NCI-H1048 (cell line): ENCODE data around the gene LAMA3.

Experiments used
- DNase-seq: peaks from one replicate; lab custom pipeline; 2025; lab: John Stamatoyannopoulos, UW

Gene LAMA3

GRCh38 chr18:23778828-23779227 lies 89.6 kb downstream of the LAMA3 start:
- no peak for DNase-seq

- no peak for DNase-seq
These were observed 90.5 kb downstream of the LAMA3 start for GRCh38 chr18:23779696-23780303.

GRCh38 chr18:23784832-23785245 lies 95.6 kb downstream of the LAMA3 start:
- DNase-seq, result no peak

GRCh38 chr18:23793051-23793450 lies 103.8 kb downstream of the LAMA3 start:
- DNase-seq, result no peak

- DNase-seq, result no peak
These were observed 105.0 kb downstream of the LAMA3 start for GRCh38 chr18:23793985-23794867.

- no peak for DNase-seq
These were observed 109.0 kb downstream of the LAMA3 start for GRCh38 chr18:23798249-23798648.

GRCh38 chr18:23798824-23799223 lies 109.6 kb downstream of the LAMA3 start:
- DNase-seq, result no peak

GRCh38 chr18:23799540-23799939 lies 110.3 kb downstream of the LAMA3 start:
- no peak for DNase-seq

- no peak for DNase-seq
These were observed 111.6 kb downstream of the LAMA3 start for GRCh38 chr18:23800902-23801301.

GRCh38 chr18:23802817-23803216 lies 113.6 kb downstream of the LAMA3 start:
- DNase-seq, result no peak

GRCh38 chr18:23803755-23804154 lies 114.5 kb downstream of the LAMA3 start:
- no peak for DNase-seq

GRCh38 chr18:23805898-23806297 lies 116.6 kb downstream of the LAMA3 start:
- no peak for DNase-seq

GRCh38 chr18:23809415-23809814 lies 120.2 kb downstream of the LAMA3 start:
- no peak for DNase-seq

GRCh38 chr18:23810396-23810795 lies 121.1 kb downstream of the LAMA3 start:
- DNase-seq, result no peak

GRCh38 chr18:23811176-23811575 lies 121.9 kb downstream of the LAMA3 start:
- no peak for DNase-seq

GRCh38 chr18:23812546-23813440 lies 123.5 kb downstream of the LAMA3 start:
- DNase-seq, result no peak

GRCh38 chr18:23814991-23815614 lies 125.8 kb downstream of the LAMA3 start:
- no peak for DNase-seq

GRCh38 chr18:23816021-23816420 lies 126.8 kb downstream of the LAMA3 start:
- no peak for DNase-seq

GRCh38 chr18:23816740-23817139 lies 127.5 kb downstream of the LAMA3 start:
- no peak for DNase-seq

- no peak for DNase-seq
These were observed 129.7 kb downstream of the LAMA3 start for GRCh38 chr18:23819001-23819400.

GRCh38 chr18:23822590-23823385 lies 133.5 kb downstream of the LAMA3 start:
- DNase-seq, result no peak
